Measurements from ENCODE around the gene PPCS.

DNA sequence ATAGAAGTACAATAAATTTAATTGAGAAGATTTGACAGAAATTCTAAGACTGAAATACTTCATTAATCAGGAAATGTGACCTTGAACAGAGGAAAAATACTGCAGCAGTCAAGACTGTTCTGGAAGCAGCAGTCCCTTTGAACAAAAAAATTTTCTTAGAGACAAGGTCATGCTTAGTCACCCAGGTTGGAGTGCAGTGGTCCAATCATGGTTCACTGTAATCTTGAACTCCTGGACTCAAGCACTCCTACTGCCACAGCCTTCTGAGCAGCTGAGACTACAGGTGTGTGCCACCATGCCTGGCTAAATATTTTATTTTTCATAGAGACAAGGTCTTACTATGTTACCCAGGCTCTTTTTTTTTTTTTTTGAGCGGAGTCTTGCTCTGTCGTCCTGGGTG lies 4.9 kb downstream of the PPCS start:
- TF ChIP-seq JUN (IDR thresholded peaks at IDR 0.05; ENCODE audit: borderline replicate concordance, insufficient read depth, insufficient read length, low read depth), result no peak
- TF ChIP-seq POLR2A (IDR thresholded peaks at IDR 0.05; ENCODE audit: low read depth, low read length), result no peak
- TF ChIP-seq EZH2 (IDR thresholded peaks at IDR 0.05; ENCODE audit: borderline replicate concordance, low read depth, low read length, severe bottlenecking), result no peak
- TF ChIP-seq, protein P1, sequence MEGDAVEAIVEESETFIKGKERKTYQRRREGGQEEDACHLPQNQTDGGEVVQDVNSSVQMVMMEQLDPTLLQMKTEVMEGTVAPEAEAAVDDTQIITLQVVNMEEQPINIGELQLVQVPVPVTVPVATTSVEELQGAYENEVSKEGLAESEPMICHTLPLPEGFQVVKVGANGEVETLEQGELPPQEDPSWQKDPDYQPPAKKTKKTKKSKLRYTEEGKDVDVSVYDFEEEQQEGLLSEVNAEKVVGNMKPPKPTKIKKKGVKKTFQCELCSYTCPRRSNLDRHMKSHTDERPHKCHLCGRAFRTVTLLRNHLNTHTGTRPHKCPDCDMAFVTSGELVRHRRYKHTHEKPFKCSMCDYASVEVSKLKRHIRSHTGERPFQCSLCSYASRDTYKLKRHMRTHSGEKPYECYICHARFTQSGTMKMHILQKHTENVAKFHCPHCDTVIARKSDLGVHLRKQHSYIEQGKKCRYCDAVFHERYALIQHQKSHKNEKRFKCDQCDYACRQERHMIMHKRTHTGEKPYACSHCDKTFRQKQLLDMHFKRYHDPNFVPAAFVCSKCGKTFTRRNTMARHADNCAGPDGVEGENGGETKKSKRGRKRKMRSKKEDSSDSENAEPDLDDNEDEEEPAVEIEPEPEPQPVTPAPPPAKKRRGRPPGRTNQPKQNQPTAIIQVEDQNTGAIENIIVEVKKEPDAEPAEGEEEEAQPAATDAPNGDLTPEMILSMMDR (IDR thresholded peaks at IDR 0.05; ENCODE audit: extremely low read depth in 1 of 2, insufficient read depth in 1 of 2, low read depth in 1 of 2, low read length in 2 of 2), result no peak
- TF ChIP-seq, protein P2, sequence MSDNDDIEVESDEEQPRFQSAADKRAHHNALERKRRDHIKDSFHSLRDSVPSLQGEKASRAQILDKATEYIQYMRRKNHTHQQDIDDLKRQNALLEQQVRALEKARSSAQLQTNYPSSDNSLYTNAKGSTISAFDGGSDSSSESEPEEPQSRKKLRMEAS (IDR thresholded peaks at IDR 0.05; ENCODE audit: insufficient read depth, insufficient read length), result no peak
- no peak for TF ChIP-seq POLR2AphosphoS5 (IDR thresholded peaks at IDR 0.05; ENCODE audit: insufficient read depth, low read depth, low read length)
- TF ChIP-seq FOS (IDR thresholded peaks at IDR 0.05; ENCODE audit: borderline replicate concordance, insufficient read depth, low read length), result no peak

All from endothelial cell of umbilical vein (primary cell).